GM18909 (cell line): ENCODE measurements around the gene TPCN1.

Experiments used
- ATAC-seq: cut with Tn5 transposase; IDR thresholded peaks from one replicate; pipeline ENCODE4 v1.9.1; 2021; ENCODE audit warnings: mild to moderate bottlenecking; ENCODE audit not compliant: unreplicated experiment, poor library complexity

The TPCN1 gene

DNA sequence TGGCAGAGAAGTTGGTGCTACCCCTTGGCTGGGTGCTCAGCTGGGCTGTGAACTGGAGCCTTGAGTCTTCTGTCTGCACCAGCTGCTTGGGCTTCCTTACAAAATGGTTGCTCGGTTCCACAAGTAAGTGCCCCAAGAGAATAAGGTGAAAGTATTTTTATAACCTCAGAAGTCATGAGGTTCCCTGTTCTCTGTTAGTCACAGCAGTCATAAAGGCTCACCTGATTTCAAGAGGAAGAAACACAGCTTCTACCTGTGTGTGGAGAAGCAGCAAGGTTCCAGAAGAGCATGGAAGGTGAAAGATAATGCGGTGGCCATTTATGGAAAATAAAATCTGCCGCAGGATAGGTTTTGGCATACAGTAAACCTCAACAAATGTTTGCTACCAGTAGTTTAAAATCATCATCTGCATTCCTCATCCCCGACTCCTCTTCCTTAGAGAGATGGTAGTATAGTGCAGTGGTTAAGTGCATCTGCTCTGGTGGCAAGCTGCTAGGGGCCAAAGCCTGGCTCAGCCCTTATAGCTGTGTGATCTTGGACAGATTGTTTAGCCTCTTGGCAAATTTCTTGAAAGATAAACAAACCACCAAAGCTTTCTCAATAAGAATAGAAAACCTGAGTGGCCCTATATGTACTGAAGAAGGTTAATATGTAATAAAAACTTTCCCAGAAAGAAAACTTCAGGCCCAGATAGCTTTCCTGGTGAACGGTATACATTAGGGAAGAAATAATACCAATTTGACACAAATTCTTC, 32.4 kb downstream of the TPCN1 start:
- no peak for ATAC-seq

DNA sequence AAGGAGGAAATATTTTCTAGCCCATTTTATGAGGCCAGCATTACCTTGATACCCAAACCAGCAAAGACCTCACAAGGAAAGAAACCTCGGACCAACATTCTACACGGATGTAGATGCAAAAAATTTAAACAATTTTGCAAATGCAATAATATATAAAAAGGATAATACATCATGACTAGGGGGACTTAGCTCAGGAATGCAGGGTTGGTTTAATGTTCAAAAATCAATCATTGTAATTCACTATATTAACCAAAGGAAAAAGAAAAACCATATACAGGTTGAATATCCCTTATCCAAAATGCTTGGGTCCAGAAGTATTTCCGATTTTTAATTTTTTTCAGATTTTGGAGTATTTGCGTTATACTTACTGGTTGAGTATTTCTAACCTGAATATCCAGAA, 33.0 kb downstream of the TPCN1 start:
- no peak for ATAC-seq

DNA sequence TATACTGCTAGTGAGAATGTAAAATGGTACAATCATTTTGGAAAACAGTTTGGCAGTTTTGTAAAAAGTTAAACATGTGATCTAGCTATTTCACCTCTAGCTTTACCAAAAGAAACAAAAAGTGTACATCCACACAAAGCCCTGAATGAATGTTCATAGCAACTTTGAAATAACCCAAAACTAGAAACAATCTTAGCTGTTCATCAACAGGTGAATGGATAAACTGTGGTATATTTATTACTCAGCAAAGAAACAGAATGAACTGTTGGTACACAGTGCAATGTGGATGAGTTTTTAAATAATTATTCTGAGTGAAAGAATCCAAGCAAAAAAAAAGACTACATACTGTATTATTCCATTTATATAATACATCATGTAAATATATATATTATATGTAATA, 36.3 kb downstream of the TPCN1 start:
- no peak for ATAC-seq

DNA sequence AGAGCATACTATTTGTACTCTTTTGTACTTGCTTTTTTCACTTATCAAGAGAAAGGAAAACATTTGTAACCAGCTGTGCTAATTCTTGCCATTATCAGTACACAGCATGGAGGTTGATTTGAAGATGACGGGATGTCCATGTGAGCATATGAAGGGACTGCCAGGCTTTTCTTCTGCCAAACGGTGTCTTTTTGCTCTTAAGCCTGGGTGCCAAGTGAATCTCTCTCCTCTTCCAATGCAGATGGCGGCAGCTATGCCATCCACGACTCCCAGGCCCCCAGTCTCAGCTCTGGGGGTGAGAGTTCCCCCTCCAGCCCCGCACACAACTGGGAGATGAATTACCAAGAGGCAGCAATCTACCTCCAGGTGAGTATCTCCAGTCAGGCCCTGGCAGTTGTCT, 38.9 kb downstream of the TPCN1 start:
- no peak for ATAC-seq

DNA sequence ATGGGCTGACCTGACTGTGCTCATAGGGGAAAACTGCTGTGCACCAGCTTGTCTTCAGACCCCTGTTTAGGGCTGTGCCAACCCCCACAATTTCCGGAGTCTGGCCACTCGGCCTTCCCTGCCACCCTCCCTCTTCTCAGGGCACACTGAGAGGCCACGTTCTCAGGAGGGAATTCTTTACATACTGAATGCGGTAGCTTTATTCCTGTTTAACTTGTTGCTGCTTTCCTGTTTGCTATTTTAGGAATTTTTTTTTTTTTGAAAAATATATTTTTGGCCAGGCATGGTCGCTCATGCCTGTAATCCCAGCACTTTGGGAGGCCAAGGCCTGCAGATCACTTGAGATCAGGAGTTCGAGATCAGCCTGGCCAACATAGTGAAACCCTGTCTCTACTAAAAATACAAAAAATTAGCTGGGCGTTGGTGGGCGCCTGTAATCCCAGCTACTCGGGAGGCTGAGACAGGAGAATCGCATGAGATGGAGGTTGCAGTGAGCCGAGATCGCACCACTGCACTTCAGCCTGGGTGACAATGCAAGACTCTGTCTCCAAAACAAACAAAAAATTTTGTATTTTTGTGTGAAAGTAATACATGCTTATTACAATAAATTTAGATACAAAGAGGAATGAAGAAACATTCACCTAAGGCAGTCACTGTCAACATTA, 39.5 kb downstream of the TPCN1 start:
- no peak for ATAC-seq

DNA sequence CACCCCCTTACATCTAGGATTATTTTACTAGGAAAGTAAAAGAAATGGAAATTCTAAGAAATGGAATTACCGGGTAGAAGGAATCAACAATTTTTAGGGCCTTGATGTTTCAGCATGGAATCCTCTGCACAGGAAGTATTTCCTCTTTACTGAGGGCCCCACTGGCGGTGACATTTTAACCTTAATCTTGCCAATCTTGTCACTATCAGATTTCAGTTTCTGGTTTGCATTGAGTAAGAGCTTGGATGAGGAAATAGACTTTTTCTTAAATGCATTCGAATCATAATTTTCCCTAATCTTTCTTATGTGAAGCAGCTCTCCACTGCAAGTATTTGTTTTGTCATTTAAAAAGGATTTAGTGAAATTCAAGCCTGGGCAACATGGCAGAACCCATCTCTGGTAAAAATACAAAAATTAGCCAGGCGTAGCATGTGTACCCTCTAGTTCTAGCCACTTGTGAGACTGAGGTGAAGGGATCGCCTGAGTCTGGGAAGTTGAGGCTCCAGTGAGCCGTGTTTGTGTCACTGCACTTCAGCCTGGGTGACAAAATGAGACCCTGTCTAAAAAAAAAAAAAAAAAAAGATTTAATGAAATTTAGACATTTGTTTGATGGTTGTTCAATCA, 40.7 kb downstream of the TPCN1 start:
- ATAC-seq = no peak

DNA sequence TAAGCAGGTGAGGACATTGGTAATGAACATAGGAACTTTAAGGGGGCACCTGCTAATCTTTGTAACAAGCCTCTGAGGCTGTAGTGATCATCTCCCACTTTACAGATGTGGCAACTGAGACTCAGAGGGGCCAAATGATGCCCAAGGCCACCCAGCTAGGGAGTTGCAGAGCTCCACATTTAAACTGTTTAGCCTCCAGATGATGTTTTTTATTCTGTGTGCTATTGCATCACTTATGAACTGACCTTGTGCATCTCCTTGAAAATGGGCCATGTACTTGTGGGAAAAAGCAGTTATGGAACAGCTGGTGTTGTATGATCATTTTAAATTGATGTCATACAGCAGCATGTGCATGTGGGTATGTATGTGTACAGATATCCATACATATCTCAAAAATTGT, 41.4 kb downstream of the TPCN1 start:
- ATAC-seq = no peak

DNA sequence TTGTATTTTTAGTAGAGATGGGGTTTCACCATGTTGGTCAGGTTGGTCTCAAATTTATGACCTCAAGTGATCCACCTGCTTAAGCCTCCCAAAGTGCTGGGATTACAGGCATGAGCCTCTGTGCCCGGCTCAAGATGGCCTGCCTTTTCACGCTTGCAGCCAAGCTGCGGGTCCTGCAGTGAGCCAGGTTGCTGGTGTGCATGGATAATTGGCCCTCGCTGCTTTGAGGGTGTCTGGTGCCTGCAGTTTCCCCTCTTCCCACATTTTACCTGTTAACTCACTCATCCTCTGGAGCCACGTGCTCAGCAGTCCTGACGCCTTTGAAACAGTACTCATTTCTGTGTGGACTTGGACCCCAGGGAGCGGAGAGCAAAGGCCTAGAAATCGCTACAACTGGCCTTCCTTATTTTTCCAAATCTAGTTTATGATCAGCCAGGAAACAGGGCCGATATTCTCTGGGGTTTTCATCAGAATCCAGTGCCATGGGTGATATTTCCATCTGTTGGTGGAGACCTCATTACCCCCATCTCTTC, 42.2 kb downstream of the TPCN1 start:
- ATAC-seq = no peak

DNA sequence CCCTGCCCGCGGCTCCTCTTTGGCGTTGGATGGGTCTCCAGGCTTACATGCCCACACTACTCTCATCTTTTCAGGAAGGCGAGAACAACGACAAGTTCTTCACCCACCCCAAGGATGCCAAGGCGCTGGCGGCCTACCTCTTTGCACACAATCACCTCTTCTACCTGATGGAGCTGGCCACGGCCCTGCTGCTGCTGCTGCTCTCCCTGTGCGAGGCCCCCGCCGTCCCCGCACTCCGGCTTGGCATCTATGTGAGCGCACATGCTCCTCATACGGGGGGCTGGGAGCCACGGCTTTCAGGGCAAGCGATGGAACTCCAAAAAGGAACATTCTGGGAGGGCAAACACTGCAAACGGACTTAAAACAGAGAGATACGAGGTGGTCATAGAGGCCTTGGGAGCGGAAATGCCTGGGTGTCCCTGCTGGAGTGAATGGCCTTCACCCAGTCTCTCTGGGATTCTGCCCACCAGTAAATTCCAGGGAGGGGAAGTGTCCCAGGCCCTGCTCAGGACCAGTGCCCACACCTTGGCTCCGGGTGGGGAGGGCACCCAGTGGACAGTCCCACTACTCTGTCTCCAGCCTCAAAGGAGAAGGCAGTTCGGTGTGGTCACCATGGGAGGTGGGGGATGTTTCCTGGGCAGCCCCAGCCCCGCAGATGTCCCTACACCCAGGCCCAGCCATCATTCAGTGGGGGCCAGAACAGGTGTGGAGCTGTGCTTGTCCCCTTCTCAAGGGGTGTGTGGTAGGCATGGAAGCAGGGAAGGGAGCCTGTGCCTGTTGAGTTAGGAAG, 45.0 kb downstream of the TPCN1 start:
- no peak for ATAC-seq

DNA sequence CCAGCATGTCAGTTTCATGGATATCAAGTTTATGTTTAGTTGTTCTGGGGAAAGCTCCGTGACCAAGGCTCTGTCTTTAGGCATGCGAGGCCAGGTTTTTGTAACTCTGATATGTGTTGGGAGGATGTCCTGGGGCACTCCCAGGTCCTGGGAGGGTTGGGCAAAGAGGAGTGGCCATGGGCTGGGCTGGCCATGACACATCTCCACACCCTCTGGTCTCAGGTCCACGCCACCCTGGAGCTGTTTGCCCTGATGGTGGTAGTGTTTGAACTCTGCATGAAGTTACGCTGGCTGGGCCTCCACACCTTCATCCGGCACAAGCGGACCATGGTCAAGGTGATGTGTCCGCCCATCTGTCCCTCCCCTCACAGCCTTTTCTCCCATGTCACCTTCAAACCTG, 46.4 kb downstream of the TPCN1 start:
- no peak for ATAC-seq

DNA sequence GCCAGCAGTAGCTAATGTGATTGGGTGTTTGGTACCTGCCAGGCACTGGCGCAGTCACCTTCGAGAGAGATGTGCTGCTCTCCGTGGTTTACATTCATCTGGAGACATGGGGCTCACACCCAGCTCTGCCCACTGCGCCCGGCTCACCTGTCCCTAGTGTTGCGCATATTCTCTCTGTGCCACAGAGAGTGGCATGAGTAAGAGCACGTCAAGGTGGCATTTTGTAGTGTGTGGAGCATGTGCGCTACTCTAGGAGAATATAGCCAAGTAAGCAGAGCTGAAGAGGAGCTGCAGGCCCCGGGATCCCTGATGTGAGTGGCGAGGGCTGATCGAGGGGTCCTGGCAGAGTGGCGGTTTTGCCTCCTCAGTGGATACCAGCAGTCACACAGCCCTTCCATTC, 46.9 kb downstream of the TPCN1 start:
- ATAC-seq = no peak

DNA sequence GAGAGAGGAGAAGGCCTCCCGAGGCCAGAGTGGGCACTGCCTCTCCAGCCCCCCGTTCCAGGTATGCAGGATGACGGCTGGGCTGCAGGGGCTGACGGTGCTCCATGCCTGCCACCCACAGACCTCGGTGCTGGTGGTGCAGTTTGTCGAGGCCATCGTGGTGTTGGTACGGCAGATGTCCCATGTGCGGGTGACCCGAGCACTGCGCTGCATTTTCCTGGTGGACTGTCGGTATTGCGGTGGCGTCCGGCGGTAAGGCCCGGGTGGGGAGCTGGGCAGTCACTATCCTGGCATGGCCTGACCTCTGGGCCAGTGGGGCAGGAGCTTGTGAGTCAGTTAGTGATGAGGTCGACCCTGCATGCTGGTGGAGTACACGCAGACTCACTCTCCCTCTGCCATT, 47.4 kb downstream of the TPCN1 start:
- ATAC-seq = no peak

DNA sequence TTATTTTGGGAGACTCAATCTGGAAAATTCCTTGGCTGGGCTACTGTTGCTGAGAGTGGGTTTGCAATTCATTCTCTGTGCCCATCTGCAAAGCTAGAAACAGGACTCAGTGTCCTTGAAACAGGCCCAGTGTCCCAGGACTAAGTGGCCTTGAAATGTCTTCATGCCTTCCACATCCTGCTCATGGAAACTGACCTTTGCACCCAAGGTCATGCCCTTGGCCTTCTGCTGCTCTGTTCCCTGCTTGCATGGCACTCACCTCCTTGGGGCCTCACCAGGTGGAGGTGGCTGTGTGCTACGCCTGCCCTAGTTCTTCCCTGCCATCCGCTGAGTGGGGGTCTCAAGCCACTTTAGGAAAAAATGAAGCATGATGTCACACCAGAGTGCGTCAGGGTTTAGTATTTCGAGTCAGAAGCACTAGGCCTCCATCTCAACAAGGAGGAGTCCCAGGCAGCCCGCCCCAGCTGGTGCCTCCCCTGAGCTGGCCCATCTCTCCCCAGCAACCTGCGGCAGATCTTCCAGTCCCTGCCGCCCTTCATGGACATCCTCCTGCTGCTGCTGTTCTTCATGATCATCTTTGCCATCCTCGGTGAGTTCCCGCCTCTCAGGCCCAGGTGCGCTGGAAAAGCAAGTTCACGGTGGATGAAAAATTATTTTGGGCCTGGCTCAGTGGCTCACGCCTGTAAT, 48.1 kb downstream of the TPCN1 start:
- no peak for ATAC-seq

DNA sequence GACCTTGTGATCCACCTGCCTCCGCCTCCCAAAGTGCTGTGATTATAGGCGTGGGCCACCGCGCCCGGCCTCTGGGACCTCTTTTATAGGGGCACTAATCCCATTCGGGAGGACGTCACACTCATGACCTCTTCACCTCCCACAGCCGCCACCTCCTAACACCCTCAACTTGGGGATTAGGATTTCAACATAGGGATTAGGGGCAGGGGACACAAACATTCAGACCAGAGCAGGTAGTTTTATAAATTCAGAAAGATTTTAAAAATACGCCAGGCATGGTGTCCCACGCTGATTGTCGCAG, 49.4 kb downstream of the TPCN1 start:
- ATAC-seq = no peak

DNA sequence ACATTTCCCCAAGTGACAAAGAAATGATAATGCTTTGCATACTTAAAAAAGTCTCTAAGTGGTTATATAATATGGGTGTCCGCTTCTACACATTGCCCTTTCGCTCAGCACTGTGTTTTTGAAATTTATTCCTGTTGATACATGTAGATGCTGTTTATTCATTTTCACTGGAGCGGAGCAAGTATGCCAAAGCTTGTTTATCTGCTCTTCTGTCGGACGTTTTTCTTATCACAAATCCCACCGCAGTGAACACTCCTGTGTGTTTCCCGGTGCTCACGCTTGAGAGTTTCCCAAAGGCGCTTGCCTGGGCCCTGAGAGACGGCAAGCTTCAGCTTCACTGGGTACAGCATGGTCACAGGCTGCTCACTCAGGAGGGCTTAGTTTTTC, 50.2 kb downstream of the TPCN1 start:
- no peak for ATAC-seq

DNA sequence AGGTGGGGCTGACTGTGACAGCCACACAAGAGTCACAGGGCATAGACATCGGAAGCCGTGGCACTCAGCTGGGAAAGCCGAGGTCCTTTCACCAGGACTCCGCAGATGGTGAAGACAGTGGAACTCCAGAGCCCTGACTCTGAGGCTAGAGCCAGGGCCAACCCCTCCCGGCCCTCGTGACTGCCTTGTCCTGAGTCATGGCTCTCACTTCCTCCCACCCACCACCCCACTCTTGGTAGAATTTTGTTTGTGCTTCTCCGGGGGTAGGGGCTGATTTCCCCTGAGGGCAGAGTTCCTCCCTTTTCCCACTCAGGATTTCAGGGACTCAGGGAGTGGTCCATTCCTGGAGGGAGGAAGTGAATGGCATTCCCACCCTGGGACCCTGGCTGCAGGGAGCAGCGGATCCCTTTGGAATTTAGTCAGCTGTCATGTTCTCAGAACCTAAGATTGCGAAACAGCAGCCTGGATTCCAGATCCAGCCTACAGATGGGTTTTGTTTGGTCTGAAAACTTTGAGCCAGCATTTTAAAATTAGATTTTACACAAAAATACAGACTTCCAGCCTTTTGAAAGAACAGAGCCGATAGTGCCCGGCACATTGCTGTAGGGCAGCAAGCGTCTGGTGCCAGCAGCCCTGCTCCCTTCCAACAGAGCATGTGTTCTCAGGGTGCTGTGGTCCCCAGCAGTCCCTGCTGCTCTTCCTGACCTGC, 50.7 kb downstream of the TPCN1 start:
- ATAC-seq = no peak

DNA sequence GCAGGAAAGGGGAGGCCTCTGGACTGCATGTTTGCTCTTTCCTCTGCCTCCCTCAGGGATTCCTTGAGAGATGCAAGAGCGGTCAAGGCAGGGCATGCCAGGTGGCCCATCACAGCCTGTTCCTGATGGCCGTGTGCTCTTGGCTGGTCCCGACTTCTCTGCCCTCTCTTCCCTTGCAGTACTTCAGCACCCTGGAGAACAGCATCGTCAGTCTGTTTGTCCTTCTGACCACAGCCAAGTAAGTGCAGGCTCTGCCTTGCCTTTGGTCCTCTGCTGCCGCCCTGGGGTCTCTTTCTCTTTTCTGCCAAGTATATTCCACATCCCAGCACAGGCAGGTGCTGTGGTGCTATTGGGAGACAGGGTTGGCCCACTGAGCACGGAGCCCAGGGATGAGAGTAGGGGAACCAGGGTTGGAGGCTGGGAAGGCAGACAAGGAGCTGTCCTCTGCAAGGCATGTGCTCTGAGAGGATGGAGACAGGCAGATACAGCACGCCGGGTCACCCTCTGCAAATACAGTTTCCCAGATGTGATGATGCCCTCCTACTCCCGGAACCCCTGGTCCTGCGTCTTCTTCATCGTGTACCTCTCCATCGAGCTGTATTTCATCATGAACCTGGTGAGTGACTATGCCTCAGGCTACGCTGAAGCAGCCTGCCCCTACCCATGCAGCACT, 51.9 kb downstream of the TPCN1 start:
- no peak for ATAC-seq

DNA sequence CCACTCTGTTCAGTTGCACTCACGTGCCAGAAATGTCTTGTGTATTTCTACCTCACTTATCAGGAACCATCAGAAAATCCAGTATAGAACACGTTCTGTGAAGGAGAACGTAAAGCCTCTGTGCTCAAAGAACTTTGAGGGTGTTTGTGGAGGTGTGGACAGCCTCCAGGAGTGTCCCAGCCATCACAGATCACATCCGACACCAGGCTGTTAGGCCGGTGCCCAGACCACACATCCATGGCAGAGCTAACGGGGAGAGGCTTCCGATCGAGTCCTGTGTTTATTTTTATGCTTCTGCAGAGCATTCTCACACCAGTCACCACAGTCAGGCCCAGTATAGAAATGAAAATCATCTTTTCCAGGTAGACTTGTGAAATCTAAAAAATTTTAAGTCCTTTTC, 53.6 kb downstream of the TPCN1 start:
- no peak for ATAC-seq

DNA sequence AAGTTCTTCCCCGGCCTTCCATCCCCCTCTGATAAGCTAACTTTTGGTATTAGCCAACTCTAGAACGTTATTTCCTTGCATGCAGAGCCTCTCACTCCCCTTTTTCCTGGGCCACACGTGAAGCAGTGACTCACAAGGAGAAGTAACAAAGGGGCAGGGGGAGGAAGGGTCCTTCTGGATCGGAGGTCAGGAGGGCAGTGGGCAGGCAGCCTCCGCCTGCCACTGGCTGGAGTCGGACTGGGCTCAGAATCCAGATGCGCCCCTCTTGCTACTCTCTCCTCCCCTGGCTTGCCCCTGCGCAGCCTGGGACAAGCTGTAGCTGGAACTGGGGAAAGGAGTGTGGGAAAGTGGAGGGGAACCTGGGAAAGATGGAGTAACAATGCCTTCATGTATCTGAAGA, 55.0 kb downstream of the TPCN1 start:
- ATAC-seq = no peak
